Type B pancreatic cell (in vitro differentiated cells): Measurements from ENCODE around the gene PSMB7. TPM values are rescaled to one million over a fixed set of nuclear protein-coding genes. Genes with fewer than 3 reads are reported as not detected.

Experiments used
- DNase-seq: peaks from one replicate; pipeline ENCODE4 v3.0.0; 2021; ENCODE audit warnings: mixed read lengths; ENCODE audit not compliant: unreplicated experiment; ENCODE audit errors: extremely low spot score
- H3K27ac Mint-ChIP-seq: 2 replicates; pipeline ENCODE4 v1.8.0; 2021; ENCODE audit warnings: mild to moderate bottlenecking, mixed read lengths
- H3K27me3 Mint-ChIP-seq: 2 replicates; pipeline ENCODE4 v1.8.0; 2021; ENCODE audit warnings: mixed read lengths
- H3K36me3 Mint-ChIP-seq: 2 replicates; pipeline ENCODE4 v1.8.0; 2021; ENCODE audit warnings: mixed read lengths
- H3K4me1 Mint-ChIP-seq: one replicate; pipeline ENCODE4 v1.8.0; 2021; ENCODE audit warnings: mixed read lengths; ENCODE audit not compliant: unreplicated experiment
- H3K4me3 Mint-ChIP-seq: 2 replicates; pipeline ENCODE4 v1.8.0; 2021; ENCODE audit warnings: mild to moderate bottlenecking, mixed read lengths
- H3K9me3 Mint-ChIP-seq: 2 replicates; pipeline ENCODE4 v1.8.0; 2021; ENCODE audit warnings: mixed read lengths
- CTCF ChIP-seq: fragments of 200-600 bp; sonication (generic); conservative IDR thresholded peaks from 2 replicates; pipeline ENCODE4 v1.5.0; 2021; ENCODE audit warnings: antibody characterized with exemption, mild to moderate bottlenecking
- total RNA-seq: library from RNA; stranded (reverse); gene quantifications from 2 replicates; pipeline ENCODE4 v1.2.1, GENCODE V29; 2021; ENCODE audit warnings: low replicate concordance

PSMB7 gene
- total RNA-seq, 1 donor from 2014 or later = 168 TPM

- Mint-ChIP-seq H3K9me3 (no peaks in the 10 kb centered on the region), H3K36me3 (no peaks in the 10 kb centered on the region), H3K27ac (no peak overlapping the region), H3K27me3 (peaks cover 43% of the 10 kb centered on the region), H3K4me3 (no peak overlapping the region), H3K4me1 (peaks cover 5% of the 10 kb centered on the region)
- no peak for TF ChIP-seq CTCF
- no peak for DNase-seq
Observed at GRCh38 chr9:124448019-124448418, 32.8 kb upstream of the PSMB7 start.

GRCh38 chr9:124447297-124447661 is 32.0 kb upstream of the PSMB7 start:
- H3K36me3 Mint-ChIP-seq = no peaks in the 10 kb centered on the region
- peaks cover 41% of the 10 kb centered on the region for H3K27me3 Mint-ChIP-seq
- TF ChIP-seq CTCF = no peak
- no peaks in the 10 kb centered on the region for H3K9me3 Mint-ChIP-seq
- no peak overlapping the region for H3K27ac Mint-ChIP-seq
- DNase-seq = no peak
- no peak overlapping the region for H3K4me3 Mint-ChIP-seq
- H3K4me1 Mint-ChIP-seq = peaks cover 5% of the 10 kb centered on the region

- no peak for DNase-seq
- no peaks in the 10 kb centered on the region for H3K4me1 Mint-ChIP-seq
- H3K27me3 Mint-ChIP-seq = peaks cover 18% of the 10 kb centered on the region
- H3K27ac Mint-ChIP-seq = no peak overlapping the region
- no peaks in the 10 kb centered on the region for H3K36me3 Mint-ChIP-seq
- no peaks in the 10 kb centered on the region for H3K9me3 Mint-ChIP-seq
- no peak for TF ChIP-seq CTCF
- no peak overlapping the region for H3K4me3 Mint-ChIP-seq
Observed at GRCh38 chr9:124444166-124444565, 28.9 kb upstream of the PSMB7 start.

- Mint-ChIP-seq H3K4me3 (no peak overlapping the region), H3K36me3 (no peaks in the 10 kb centered on the region), H3K27me3 (peaks cover 16% of the 10 kb centered on the region), H3K9me3 (no peaks in the 10 kb centered on the region), H3K4me1 (no peaks in the 10 kb centered on the region), H3K27ac (no peak overlapping the region)
- TF ChIP-seq CTCF = no peak
- DNase-seq = no peak
Observed at GRCh38 chr9:124443625-124444024, 28.4 kb upstream of the PSMB7 start.

- no peak overlapping the region for H3K27ac Mint-ChIP-seq
- TF ChIP-seq CTCF = no peak
Observed at GRCh38 chr9:124442826-124443225, 27.6 kb upstream of the PSMB7 start.

GRCh38 chr9:124442379-124442778 is 27.1 kb upstream of the PSMB7 start:
- H3K4me3 Mint-ChIP-seq = no peak overlapping the region
- no peak for DNase-seq
- H3K9me3 Mint-ChIP-seq = no peaks in the 10 kb centered on the region
- H3K4me1 Mint-ChIP-seq = no peaks in the 10 kb centered on the region
- H3K36me3 Mint-ChIP-seq = no peaks in the 10 kb centered on the region
- H3K27ac Mint-ChIP-seq = no peak overlapping the region
- no peak for TF ChIP-seq CTCF
- H3K27me3 Mint-ChIP-seq = peaks cover 11% of the 10 kb centered on the region

More at GRCh38 chr9:124442826-124443225, 27.6 kb upstream of the PSMB7 start:
- no peak for DNase-seq
- Mint-ChIP-seq H3K36me3 (no peaks in the 10 kb centered on the region), H3K4me3 (no peak overlapping the region), H3K27me3 (peaks cover 11% of the 10 kb centered on the region), H3K4me1 (no peaks in the 10 kb centered on the region), H3K9me3 (no peaks in the 10 kb centered on the region)
